Measurements from ENCODE around the gene HOXC12. TPM values are rescaled to one million over a fixed set of nuclear protein-coding genes. Genes with fewer than 3 reads are reported as not detected.
A peak's percentile ranks its signal among the peaks of the same experiment; 100 is the strongest.

HOXC12 gene
- total RNA-seq, 6 experiments from 2014 or later: not detected

GRCh38 chr12:53994264-53995001, 39.7 kb downstream of the HOXC12 start:
- no peak overlapping the region for H3K27ac Mint-ChIP-seq
- no peak for DNase-seq
- H3K4me3 Mint-ChIP-seq: no peak overlapping the region
- peaks cover 11% of the 10 kb centered on the region for H3K4me1 Mint-ChIP-seq (ENCODE audit: low read depth)
- H3K36me3 Mint-ChIP-seq (ENCODE audit: low read depth): no peaks in the 10 kb centered on the region
- no peak for TF ChIP-seq CTCF (IDR thresholded peaks at IDR 0.05)
- peaks cover 67% of the 10 kb centered on the region for H3K27me3 Mint-ChIP-seq (ENCODE audit: insufficient read depth)
- no peaks in the 10 kb centered on the region for H3K9me3 Mint-ChIP-seq

- Mint-ChIP-seq H3K27me3 (ENCODE audit: insufficient read depth) (peaks cover 67% of the 10 kb centered on the region), H3K4me1 (ENCODE audit: low read depth) (peaks cover 6% of the 10 kb centered on the region; the same call in 1 of the 2 replicates), H3K9me3 (no peaks in the 10 kb centered on the region), H3K36me3 (ENCODE audit: low read depth) (no peaks in the 10 kb centered on the region), H3K27ac (no peak overlapping the region), H3K4me3 (no peak overlapping the region; the same call in 1 of the 2 replicates)
- DNase-seq: no peak
- TF ChIP-seq CTCF (IDR thresholded peaks at IDR 0.05): no peak
These were observed 40.3 kb downstream of the HOXC12 start for GRCh38 chr12:53995002-53995377.

- Mint-ChIP-seq H3K27ac (no peak overlapping the region), H3K36me3 (ENCODE audit: low read depth) (no peaks in the 10 kb centered on the region), H3K27me3 (ENCODE audit: insufficient read depth) (peaks cover 69% of the 10 kb centered on the region), H3K9me3 (no peaks in the 10 kb centered on the region), H3K4me1 (ENCODE audit: low read depth) (no peaks in the 10 kb centered on the region; the same call in 1 of the 2 replicates), H3K4me3 (peak overlapping the region; percentile 41; the same call in 1 of the 2 replicates)
- no peak for DNase-seq
- no peak for TF ChIP-seq CTCF (IDR thresholded peaks at IDR 0.05)
These were observed 40.9 kb downstream of the HOXC12 start for GRCh38 chr12:53995378-53996239.

- Mint-ChIP-seq H3K4me3 (no peak overlapping the region), H3K27ac (no peak overlapping the region), H3K4me1 (ENCODE audit: low read depth) (no peaks in the 10 kb centered on the region), H3K27me3 (ENCODE audit: insufficient read depth) (peaks cover 69% of the 10 kb centered on the region), H3K9me3 (no peaks in the 10 kb centered on the region), H3K36me3 (ENCODE audit: low read depth) (no peaks in the 10 kb centered on the region)
- DNase-seq: no peak
- TF ChIP-seq CTCF (IDR thresholded peaks at IDR 0.05): no peak
These were observed 41.8 kb downstream of the HOXC12 start for GRCh38 chr12:53996240-53997203.

Data from HFFc6 (cell line).